Measurements from ENCODE around the gene IGFBP4.
A peak's percentile ranks its signal among the peaks of the same experiment; 100 is the strongest.

Gene IGFBP4

GRCh38 chr17:40490289-40490853, 47.1 kb downstream of the IGFBP4 start:
- DNase-seq (ENCODE audit: low spot score): peak; percentile 82

DNA sequence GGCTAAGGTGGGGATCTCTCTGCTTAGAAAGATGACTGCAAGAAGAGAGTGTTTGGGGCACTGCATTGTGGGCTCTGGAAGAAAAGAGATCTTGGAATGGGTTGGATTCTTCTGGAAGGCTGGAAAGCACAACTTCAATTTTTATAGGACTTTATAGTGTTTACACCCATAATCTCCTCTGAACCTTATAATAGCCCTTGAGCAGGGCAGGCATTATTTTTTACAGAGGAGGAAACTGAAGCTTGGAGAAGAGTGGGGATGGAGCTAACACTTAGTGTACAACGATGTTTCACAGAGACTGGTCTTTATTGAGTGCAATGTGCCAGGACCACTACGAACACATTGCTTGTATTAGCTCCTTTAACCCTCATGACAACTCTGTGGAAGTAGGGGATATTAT, 47.7 kb downstream of the IGFBP4 start:
- DNase-seq (ENCODE audit: low spot score): no peak

DNA sequence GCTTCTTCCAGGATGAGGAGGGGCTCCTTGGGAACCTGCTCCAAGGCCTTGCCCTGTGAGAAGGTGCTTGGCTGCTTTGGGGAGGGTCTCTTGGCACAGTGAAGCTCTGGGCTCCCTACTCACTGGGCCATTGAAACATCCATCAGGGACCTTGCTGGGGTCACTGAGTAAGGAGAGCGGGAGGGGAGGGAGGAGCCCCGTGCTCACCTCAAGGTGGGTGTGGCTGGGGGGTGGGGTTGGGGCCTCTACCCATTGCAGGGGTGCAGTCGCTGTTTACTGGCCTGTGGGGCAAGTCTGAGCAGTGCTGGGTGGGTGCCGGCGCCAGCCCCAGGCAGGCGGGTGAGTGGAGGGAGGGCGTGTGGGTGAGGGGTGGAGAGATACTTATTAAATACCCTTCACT, 48.2 kb downstream of the IGFBP4 start:
- no peak for DNase-seq (ENCODE audit: low spot score)

- no peak for DNase-seq (ENCODE audit: low spot score)
These were observed 50.4 kb downstream of the IGFBP4 start for GRCh38 chr17:40493697-40494096.

- no peak for DNase-seq (ENCODE audit: low spot score)
These were observed 51.9 kb downstream of the IGFBP4 start for GRCh38 chr17:40495140-40495539.

DNA sequence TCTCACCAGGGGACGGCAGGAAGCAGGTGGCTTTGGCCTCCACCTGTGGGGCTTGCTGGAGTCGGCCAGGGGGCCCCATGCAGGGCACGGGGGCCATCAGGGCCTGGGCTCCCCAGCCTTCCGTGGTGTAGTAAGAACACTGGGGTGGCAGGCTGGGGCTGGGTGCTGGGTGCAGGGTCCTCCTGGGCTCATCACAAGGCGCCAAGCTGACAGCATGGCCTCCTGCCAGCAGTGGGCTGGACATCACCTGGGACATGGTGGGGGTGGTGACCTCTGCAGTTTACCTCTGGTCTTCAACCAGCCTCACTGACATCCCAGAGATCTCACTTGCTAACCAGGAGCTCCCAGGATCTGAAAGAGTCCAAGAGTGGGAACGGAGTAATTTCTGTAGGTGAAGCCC, 52.9 kb downstream of the IGFBP4 start:
- no peak for DNase-seq (ENCODE audit: low spot score)

DNA sequence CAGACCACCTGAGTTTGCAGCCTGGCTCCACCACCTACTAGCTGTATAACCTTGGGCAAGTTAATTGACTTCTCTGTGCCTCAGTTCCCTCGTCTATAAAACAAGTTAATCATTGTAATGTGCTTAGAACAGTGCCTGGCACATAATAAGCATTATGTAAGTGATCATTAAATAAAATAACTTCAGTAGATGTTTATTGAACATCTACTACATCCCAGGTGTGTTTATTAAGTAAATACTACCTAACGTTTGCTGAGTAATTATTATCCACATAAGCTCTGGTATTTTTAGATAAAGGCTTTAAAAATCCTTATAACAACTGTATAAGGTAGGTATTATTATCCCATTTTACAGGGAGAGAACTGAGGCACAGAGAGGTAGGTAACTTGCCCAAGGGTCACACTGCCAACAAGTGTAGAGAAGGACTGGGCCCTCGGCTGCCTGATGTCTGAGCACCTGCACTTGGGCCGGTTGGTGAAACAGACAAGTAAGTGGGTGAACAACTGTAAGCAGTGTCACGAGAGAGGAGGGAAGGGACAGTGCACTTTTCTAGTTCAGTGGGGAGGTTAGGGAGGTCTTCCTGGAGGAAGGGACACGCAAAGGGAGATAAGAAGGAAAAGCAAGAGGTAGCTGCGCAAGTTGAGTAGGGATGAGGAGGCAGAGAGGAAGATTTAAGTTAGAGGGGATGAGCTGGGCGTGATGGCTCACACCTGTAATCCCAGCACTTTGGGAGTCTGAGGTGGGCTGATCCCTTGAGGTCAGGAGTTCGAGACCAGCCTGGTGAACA, 53.6 kb downstream of the IGFBP4 start:
- no peak for DNase-seq (ENCODE audit: low spot score)

- DNase-seq (ENCODE audit: low spot score): peak; percentile 52
These were observed 54.4 kb downstream of the IGFBP4 start for GRCh38 chr17:40497695-40498094.

DNA sequence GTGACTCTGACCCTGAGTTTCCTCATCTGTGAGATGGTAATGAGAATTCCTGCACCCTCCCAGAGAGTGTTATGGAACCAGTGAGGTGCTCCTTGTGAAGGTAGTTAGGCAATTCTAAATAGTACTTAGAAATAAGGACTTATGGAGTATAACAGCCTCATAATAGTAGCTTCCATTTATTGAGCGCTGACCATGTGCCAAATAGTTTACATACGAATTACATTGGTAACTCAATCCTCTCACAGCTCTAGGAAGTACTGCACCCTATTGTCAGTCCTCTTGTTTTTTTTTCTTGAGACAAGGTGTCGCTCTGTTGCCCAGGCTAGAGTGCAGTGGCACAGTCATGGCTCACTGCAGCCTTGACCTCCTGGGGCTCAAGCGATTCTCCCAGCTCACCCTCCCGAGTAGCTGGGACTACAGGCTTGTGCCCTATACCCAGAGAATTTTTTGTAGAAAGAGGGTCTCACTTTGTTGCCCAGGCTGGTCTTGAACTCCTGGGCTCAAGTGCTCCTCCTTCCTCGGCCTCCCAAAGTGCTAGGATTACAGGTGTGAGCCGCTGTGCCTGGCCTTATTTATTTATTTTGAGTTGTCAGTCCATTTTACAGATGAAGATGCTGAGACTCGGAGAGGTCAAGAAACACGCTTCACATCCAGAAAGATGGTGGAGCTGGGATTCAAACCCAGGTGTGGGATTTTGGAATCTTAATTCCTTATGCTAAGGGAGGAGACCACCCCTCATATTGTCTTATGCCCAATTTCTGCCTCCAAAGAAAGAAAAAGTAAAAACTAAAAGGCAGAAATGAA, 55.2 kb downstream of the IGFBP4 start:
- DNase-seq (ENCODE audit: low spot score): no peak

GRCh38 chr17:40499551-40500189, 56.4 kb downstream of the IGFBP4 start:
- DNase-seq (ENCODE audit: low spot score): peak; percentile 89

DNA sequence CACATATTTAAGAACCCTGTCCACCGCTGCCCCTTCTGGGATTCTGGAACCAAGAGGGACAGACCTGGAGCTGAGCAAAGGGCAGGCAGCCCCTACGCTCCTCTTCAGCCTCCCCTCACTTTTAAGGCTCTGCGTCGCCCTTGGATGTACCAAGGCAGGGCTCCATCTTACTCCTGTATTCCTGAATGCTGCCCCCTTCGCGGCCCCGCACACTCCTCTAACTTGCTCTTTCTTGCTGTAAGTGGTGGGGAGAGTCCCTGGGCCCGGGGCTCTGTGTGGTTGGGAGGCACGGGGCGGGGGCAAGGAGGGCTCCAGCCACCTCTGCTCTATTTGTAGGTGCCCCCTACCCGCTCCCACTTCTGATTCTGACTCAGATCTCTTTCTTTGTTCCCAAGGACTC, 56.9 kb downstream of the IGFBP4 start:
- DNase-seq (ENCODE audit: low spot score): no peak

DNA sequence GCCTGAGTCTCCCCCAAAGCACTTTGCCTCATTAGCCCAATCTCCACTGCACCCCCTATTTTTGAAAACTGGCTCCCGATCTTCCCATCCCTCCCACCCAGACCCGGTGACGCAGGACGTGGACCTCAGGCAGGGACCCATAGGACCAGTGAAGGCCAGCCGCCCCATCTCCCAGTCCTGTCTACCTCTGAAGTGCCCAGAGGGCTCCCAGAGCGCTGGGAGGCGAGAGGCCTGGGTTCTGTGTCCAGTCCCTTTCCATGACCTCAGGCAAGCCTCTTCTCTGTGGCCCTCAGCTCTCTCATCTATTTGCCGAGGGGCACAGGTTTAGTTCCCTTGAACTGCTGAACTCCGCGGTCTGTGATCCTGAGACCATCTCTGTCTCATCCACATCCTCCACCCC, 57.5 kb downstream of the IGFBP4 start:
- no peak for DNase-seq (ENCODE audit: low spot score)

DNA sequence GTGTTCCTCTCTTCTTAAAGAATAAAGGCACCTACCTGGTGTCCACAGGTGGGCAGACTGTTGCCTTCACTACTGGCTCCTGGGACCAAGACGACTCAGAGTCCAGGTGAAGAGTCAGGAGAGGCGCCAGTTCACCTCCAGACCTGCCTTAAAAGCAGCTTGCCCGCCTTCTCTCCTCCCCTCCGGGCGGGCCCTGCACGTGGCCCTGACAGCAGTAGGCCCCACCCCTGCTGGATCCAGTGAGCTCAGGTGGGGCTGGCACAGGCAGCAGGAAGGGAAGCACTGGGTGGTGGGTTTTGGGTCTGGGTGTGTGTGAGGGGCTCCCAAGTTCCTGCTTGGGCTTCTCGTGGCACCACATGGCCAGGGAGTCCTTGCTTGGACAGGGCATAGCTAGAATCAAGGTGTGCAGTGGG, 58.3 kb downstream of the IGFBP4 start, which contains the start of gene TNS4:
TSS of gene TNS4 (minus strand) at position 125 of the 413 bp plus-strand sequence. CDS start 5,198 bp downstream, outside the sequence.
- no peak for DNase-seq (ENCODE audit: low spot score)

DNA sequence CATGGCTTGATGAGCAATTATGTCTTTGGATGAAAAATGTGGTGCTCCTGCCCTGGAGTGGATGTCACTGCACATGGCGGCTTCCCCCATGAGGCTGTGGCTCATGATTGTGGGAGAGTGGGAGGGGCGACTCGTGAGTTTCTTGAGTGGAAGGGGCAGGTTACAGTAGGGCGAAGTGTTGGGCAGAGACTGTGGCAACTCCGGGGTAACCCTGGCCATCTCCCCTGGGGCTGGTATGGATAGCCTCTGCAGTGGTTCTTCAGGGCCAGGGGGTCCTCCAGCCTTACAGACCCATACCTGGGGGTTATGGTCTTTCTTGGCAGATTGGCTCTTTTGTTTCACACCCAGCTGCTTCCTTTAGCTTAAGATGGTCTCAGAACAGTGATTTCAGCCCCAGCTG, 59.5 kb downstream of the IGFBP4 start:
- no peak for DNase-seq (ENCODE audit: low spot score)

- no peak for DNase-seq (ENCODE audit: low spot score)
These were observed 59.9 kb downstream of the IGFBP4 start for GRCh38 chr17:40503154-40503553.

DNA sequence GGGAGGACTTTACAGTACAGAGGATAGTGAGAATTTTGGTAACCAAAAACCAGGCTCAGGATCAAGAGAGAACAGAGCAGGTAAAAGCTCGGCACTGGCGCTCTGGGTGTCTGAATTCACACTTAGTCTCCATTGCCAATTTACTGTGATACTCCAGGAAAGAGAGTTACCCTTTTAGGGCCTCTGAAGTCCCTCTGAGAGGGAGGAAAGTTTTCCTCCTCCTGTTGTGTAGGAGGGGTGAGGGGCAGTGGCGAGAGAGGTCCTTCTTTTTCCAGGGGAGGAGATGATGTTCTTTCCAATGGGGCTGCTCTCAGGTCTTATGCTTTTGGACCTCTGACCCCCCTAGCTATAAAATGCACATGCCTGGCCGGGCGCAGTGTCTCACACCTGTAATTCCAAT, 63.5 kb downstream of the IGFBP4 start:
- no peak for DNase-seq (ENCODE audit: low spot score)

All from AG20443 (cell line).